HepG2 (cell line): Measurements from ENCODE around the gene PHLPP2. TPM values are rescaled to one million over a fixed set of nuclear protein-coding genes. Genes with fewer than 3 reads are reported as not detected.

ENCODE experiments used
- CBFB ChIP-seq: sonication (generic); formaldehyde crosslinking; IDR thresholded peaks from 2 replicates; pipeline ENCODE4 v1.4.0; 2020; ENCODE audit warnings: missing genetic modification reagents
- ELF3 ChIP-seq: IDR thresholded peaks from 2 replicates; pipeline ENCODE4 v1.6.1; 2016; ENCODE audit warnings: missing genetic modification reagents, missing compliant biosample characterization
- HDAC2 ChIP-seq: sonication (generic); formaldehyde crosslinking; IDR thresholded peaks from 2 replicates; pipeline ENCODE4 v1.4.0; 2020; ENCODE audit warnings: missing genetic modification reagents
- IKZF1 ChIP-seq: fragments of 450-650 bp; IDR thresholded peaks from 2 replicates; pipeline ENCODE4 v1.7.1; 2016
- KDM4B ChIP-seq: sonication (generic); formaldehyde crosslinking; IDR thresholded peaks from 2 replicates; pipeline ENCODE4 v1.4.0; 2020; ENCODE audit warnings: missing genetic modification reagents
- MAZ ChIP-seq, 2 experiments: sonication (generic) in 1 of 2; formaldehyde crosslinking in 1 of 2; IDR thresholded peaks; 2 replicates each; pipeline versions ENCODE4 v1.5.0 to v1.6.1; 2012 to 2020; ENCODE audit warnings: low read depth in 2 of 2, mild to moderate bottlenecking in 2 of 2, borderline replicate concordance in 1 of 2, improper control_type of control experiment in 1 of 2, low read length in 1 of 2, missing genetic modification reagents in 1 of 2, moderate library complexity in 1 of 2
- MTA3 ChIP-seq: sonication (generic); formaldehyde crosslinking; IDR thresholded peaks from 2 replicates; pipeline ENCODE4 v1.4.0; 2020; ENCODE audit warnings: missing genetic modification reagents
- NFE2L1 ChIP-seq: sonication (generic); formaldehyde crosslinking; IDR thresholded peaks from 2 replicates; pipeline ENCODE4 v1.4.0; 2020; ENCODE audit warnings: missing genetic modification reagents, mild to moderate bottlenecking, borderline replicate concordance
- NFKBIZ ChIP-seq: IDR thresholded peaks from 2 replicates; pipeline ENCODE4 v1.6.1; 2018; ENCODE audit warnings: missing genetic modification reagents, missing compliant biosample characterization
- NR2C2 ChIP-seq: sonication (generic); formaldehyde crosslinking; IDR thresholded peaks from 2 replicates; pipeline ENCODE4 v1.4.0; 2020; ENCODE audit warnings: missing genetic modification reagents, mild to moderate bottlenecking, moderate library complexity, borderline replicate concordance
- ONECUT2 ChIP-seq: sonication (generic); formaldehyde crosslinking; IDR thresholded peaks from 2 replicates; pipeline ENCODE4 v1.4.0; 2020; ENCODE audit warnings: missing genetic modification reagents
- PHF20 ChIP-seq: sonication (generic); formaldehyde crosslinking; IDR thresholded peaks from 2 replicates; pipeline ENCODE4 v1.5.0; 2020; ENCODE audit warnings: mild to moderate bottlenecking, missing genetic modification reagents
- RARG ChIP-seq: sonication (generic); formaldehyde crosslinking; IDR thresholded peaks from 2 replicates; pipeline ENCODE4 v1.4.0; 2020; ENCODE audit warnings: low read depth, mild to moderate bottlenecking, missing genetic modification reagents
- SALL2 ChIP-seq: sonication (generic); formaldehyde crosslinking; IDR thresholded peaks from 2 replicates; pipeline ENCODE4 v1.8.1; 2023; ENCODE audit warnings: mild to moderate bottlenecking, missing genetic modification reagents, inconsistent platforms
- SIN3A ChIP-seq: IDR thresholded peaks from 2 replicates; pipeline ENCODE4 v1.6.1; 2011; ENCODE audit warnings: low read depth, mild to moderate bottlenecking, control low read depth, low read length, borderline replicate concordance
- SP1 ChIP-seq, 2 experiments: fragments of 450-650 bp in 1 of 2; sonication (generic) in 1 of 2; formaldehyde crosslinking in 1 of 2; IDR thresholded peaks; 2 replicates each; pipeline versions ENCODE4 v1.4.0 to v1.6.1; 2016 to 2020; ENCODE audit warnings: missing genetic modification reagents in 1 of 2
- SUZ12 ChIP-seq: fragments of 150-350 bp; IDR thresholded peaks from 2 replicates; pipeline ENCODE4 v1.6.1; 2014; ENCODE audit warnings: low read depth, low read length
- TAF15 ChIP-seq: fragments of 200-400 bp; formaldehyde crosslinking; IDR thresholded peaks from one replicate; pipeline ENCODE4 v1.6.1; 2018; ENCODE audit warnings: mild to moderate bottlenecking, low read depth, low read length; ENCODE audit not compliant: poor library complexity, severe bottlenecking
- TERF1 ChIP-seq: sonication (generic); formaldehyde crosslinking; IDR thresholded peaks from 2 replicates; pipeline ENCODE4 v1.8.0; 2022; ENCODE audit warnings: mild to moderate bottlenecking, missing genetic modification reagents, moderate library complexity
- TFDP2 ChIP-seq: sonication (generic); formaldehyde crosslinking; IDR thresholded peaks from 2 replicates; pipeline ENCODE4 v1.4.0; 2020; ENCODE audit warnings: missing genetic modification reagents
- ZFAT ChIP-seq: sonication (generic); formaldehyde crosslinking; conservative IDR thresholded peaks from 2 replicates; pipeline ENCODE4 v1.8.1; 2023; ENCODE audit warnings: missing genetic modification reagents, inconsistent platforms
- ZIK1 ChIP-seq: sonication (generic); formaldehyde crosslinking; IDR thresholded peaks from 2 replicates; pipeline ENCODE4 v1.5.0; 2020; ENCODE audit warnings: mild to moderate bottlenecking, low read depth, missing genetic modification reagents, borderline replicate concordance
- ZNF205 ChIP-seq: IDR thresholded peaks from 2 replicates; pipeline ENCODE4 v1.6.1; 2018; ENCODE audit warnings: missing biosample characterization, missing genetic modification reagents
- ZNF230 ChIP-seq: sonication (generic); formaldehyde crosslinking; IDR thresholded peaks from 2 replicates; pipeline ENCODE4 v1.4.0; 2020; ENCODE audit warnings: mild to moderate bottlenecking, missing genetic modification reagents
- ZNF557 ChIP-seq: sonication (generic); formaldehyde crosslinking; IDR thresholded peaks from 2 replicates; pipeline ENCODE4 v1.4.0; 2020; ENCODE audit warnings: missing genetic modification reagents
- ZNF589 ChIP-seq: sonication (generic); formaldehyde crosslinking; conservative IDR thresholded peaks from 2 replicates; pipeline ENCODE4 v1.8.0; 2022; ENCODE audit warnings: mild to moderate bottlenecking, moderate library complexity, missing genetic modification reagents
- ZSCAN21 ChIP-seq: sonication (generic); formaldehyde crosslinking; IDR thresholded peaks from 2 replicates; pipeline ENCODE4 v1.8.0; 2022; ENCODE audit warnings: mild to moderate bottlenecking, missing genetic modification reagents, moderate library complexity, borderline replicate concordance
- polyA plus RNA-seq, 8 experiments: library from polyadenylated mRNA; depleted of rRNA in 3 of 8; stranded (reverse) in 7 of 8; unstranded in 1 of 8; fragments of >200 nt; fragmentation: Illumina TruSeq in 4 of 8; extraction: Trizol in 4 of 8; gene quantifications; 2 replicates each; pipeline versions ENCODE4 v1.2.1 to v1.2.3, GENCODE V29; 2011 to 2016; ENCODE audit warnings: low read depth in 4 of 8, missing spikeins in 1 of 8, mixed read lengths in 1 of 8; ENCODE audit not compliant: insufficient read depth in 1 of 8
- total RNA-seq, 5 experiments: library from RNA; depleted of rRNA; stranded (reverse); fragments of >200 nt; fragmentation: Illumina TruSeq; extraction: Trizol; gene quantifications; 2 replicates each; pipeline ENCODE4 v1.2.3, GENCODE V29; 2016; ENCODE audit warnings: low read depth in 1 of 5
- TF ChIP-seq, protein P1 (sequence below): sonication (generic); formaldehyde crosslinking; conservative IDR thresholded peaks from 2 replicates; pipeline ENCODE4 v1.5.0; 2020; ENCODE audit warnings: missing genetic modification reagents

PHLPP2 gene
- total and polyA plus RNA-seq, 2 of the 13 experiments (the other 11 are each of a cell fraction or from before 2014, with no cell fraction given), result 8.9 TPM

GRCh38 chr16:71600822-71601221 lies 123.7 kb downstream of the PHLPP2 start (continued):
- TF ChIP-seq RARG, result no peak
- no peak for TF ChIP-seq ZNF205 (CRISPR knock-in tag)
- TF ChIP-seq ZIK1 (CRISPR knock-in tag), result no peak
- no peak for TF ChIP-seq MTA3 (CRISPR knock-in tag)
- TF ChIP-seq TAF15, result no peak
- TF ChIP-seq PHF20, result 0 out of 2 replicates have a peak, but pooled peaks have one; percentile 18
- peak; percentile 53; the same call in 1 of the 2 replicates for TF ChIP-seq HDAC2 (CRISPR knock-in tag)
- no peak for TF ChIP-seq NR2C2 (CRISPR knock-in tag)
- no peak for TF ChIP-seq ZNF557
- TF ChIP-seq SP1 (IDR thresholded peaks at IDR 0.05), result no peak
- no peak for TF ChIP-seq SP1 (CRISPR knock-in tag; IDR thresholded peaks at IDR 0.05)
- TF ChIP-seq KDM4B, result no peak
- TF ChIP-seq NFE2L1 (CRISPR knock-in tag), result no peak
- TF ChIP-seq ONECUT2, result no peak
- no peak for TF ChIP-seq SIN3A
- TF ChIP-seq SALL2 (CRISPR knock-in tag), result no peak
- TF ChIP-seq MAZ (IDR thresholded peaks at IDR 0.05; ENCODE audit: borderline replicate concordance, low read depth, low read length), result no peak
- TF ChIP-seq MAZ (CRISPR knock-in tag; IDR thresholded peaks at IDR 0.05; ENCODE audit: low read depth), result no peak
- 0 out of 2 replicates have a peak, but pooled peaks have one; percentile 27 for TF ChIP-seq ELF3 (CRISPR knock-in tag)
- TF ChIP-seq, protein P1, sequence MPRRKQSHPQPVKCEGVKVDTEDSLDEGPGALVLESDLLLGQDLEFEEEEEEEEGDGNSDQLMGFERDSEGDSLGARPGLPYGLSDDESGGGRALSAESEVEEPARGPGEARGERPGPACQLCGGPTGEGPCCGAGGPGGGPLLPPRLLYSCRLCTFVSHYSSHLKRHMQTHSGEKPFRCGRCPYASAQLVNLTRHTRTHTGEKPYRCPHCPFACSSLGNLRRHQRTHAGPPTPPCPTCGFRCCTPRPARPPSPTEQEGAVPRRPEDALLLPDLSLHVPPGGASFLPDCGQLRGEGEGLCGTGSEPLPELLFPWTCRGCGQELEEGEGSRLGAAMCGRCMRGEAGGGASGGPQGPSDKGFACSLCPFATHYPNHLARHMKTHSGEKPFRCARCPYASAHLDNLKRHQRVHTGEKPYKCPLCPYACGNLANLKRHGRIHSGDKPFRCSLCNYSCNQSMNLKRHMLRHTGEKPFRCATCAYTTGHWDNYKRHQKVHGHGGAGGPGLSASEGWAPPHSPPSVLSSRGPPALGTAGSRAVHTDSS, result no peak
- TF ChIP-seq ZNF230 (CRISPR knock-in tag), result no peak
- no peak for TF ChIP-seq TFDP2 (CRISPR knock-in tag)
- no peak for TF ChIP-seq IKZF1
- no peak for TF ChIP-seq TERF1 (CRISPR knock-in tag)
- TF ChIP-seq SUZ12, result no peak
- TF ChIP-seq CBFB (CRISPR knock-in tag), result no peak
- TF ChIP-seq ZSCAN21 (CRISPR knock-in tag), result no peak
- no peak for TF ChIP-seq NFKBIZ (CRISPR knock-in tag)
- TF ChIP-seq ZNF589 (CRISPR knock-in tag), result no peak
- no peak for TF ChIP-seq ZFAT (CRISPR knock-in tag)
